ENCODE results near the gene GLOD4.
"Not testable (repeated sequence)": the region's sequence is repeated elsewhere in the genome, so short reads cannot be mapped to it uniquely, and the experiment has no call there.

Gene GLOD4

GRCh38 chr17:802901-803881 lies 21.1 kb upstream of the GLOD4 start:
- DNase-seq (ENCODE audit: low read depth in 4 of 4, low spot score in 1 of 4), result no peak

GRCh38 chr17:802481-802880 lies 20.4 kb upstream of the GLOD4 start:
- no peak for DNase-seq (ENCODE audit: low read depth in 4 of 4, low spot score in 1 of 4)

GRCh38 chr17:801660-802059 lies 19.6 kb upstream of the GLOD4 start:
- DNase-seq (ENCODE audit: low read depth in 4 of 4, low spot score in 1 of 4), result no peak

GRCh38 chr17:800446-801242 lies 18.6 kb upstream of the GLOD4 start:
- DNase-seq (ENCODE audit: low read depth in 4 of 4, low spot score in 1 of 4), result no peak

DNA sequence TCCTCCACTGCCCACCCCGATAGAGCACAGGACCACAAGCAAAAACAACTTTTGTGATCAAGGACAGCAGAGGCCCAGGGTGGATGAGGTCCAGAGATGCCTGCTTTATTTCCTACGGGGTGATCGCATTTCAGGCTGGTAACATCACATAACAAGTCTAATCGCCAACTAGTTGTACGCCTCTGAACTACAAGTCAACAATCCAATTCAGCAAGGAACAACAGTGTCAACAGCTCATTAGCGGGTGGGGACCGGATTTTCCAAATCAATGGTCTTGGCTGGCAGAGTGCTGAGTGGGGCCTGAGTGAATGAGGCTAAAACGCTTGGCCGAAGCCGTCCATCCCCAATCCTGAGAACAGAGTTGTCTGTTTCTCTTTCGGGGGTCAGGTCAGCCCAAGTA lies 17.2 kb upstream of the GLOD4 start:
- no peak for DNase-seq (ENCODE audit: low read depth in 4 of 4, low spot score in 1 of 4)

- no peak for DNase-seq (ENCODE audit: low read depth in 4 of 4, low spot score in 1 of 4)
These were observed 16.2 kb upstream of the GLOD4 start for GRCh38 chr17:798246-798645.

- DNase-seq (ENCODE audit: low read depth in 4 of 4, low spot score in 1 of 4), result no peak
These were observed 15.3 kb upstream of the GLOD4 start for GRCh38 chr17:797236-797840.

DNA sequence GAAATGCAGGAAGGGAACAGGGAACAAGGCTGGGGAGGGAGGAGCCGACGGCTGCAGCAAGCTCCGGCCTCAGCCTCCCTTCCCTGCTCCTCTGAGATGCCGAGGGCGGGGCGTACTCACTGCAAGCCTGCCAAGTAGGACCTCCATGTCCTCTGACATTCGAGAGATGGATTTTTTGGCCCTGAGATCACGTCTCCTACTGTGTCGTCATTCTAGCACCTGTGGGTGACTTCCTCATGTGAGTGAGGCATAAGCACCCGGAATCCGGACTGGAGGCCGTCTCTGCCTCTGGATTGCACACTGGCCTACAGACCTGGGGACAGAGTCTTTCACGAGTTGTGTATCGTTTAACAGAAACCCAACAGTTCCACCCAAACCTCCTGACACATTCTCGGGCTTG lies 14.5 kb upstream of the GLOD4 start:
- DNase-seq (ENCODE audit: low read depth in 4 of 4, low spot score in 1 of 4), result no peak

DNA sequence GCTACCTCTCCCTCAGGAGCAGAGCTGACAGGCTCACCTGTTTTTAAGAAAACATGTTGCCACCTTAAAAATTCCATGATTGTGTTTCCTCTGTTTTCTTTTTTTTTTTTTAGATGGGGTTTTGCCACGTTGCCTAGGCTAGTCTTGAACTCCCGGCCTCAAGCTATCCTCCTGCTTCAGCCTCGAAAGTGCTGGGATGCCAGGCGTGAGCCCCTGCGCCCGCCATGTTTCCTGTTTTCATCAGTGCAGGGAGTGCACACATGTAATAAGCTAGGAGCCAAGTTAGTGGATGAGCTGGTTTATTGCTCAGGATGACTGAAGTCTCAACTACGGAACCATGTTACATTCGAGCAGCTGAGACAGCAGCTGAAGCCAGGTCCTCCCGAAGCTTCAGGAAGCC lies 13.6 kb upstream of the GLOD4 start:
- DNase-seq (ENCODE audit: low read depth in 4 of 4, low spot score in 1 of 4), result no peak

- DNase-seq (ENCODE audit: low read depth in 4 of 4, low spot score in 1 of 4), result no peak
These were observed 13.2 kb upstream of the GLOD4 start for GRCh38 chr17:795276-795675.

GRCh38 chr17:794876-795275 lies 12.8 kb upstream of the GLOD4 start:
- peak in 2 of 4 experiments; percentile 17 to 21 for DNase-seq (ENCODE audit: low read depth in 4 of 4, low spot score in 1 of 4)

GRCh38 chr17:792277-792676 lies 10.2 kb upstream of the GLOD4 start:
- no peak for DNase-seq (ENCODE audit: low read depth in 4 of 4, low spot score in 1 of 4)

- no peak for DNase-seq (ENCODE audit: low read depth in 4 of 4, low spot score in 1 of 4)
These were observed 9.7 kb upstream of the GLOD4 start for GRCh38 chr17:791829-792228.

- not testable (repeated sequence) for DNase-seq (ENCODE audit: low read depth in 4 of 4, low spot score in 1 of 4)
These were observed 8.8 kb upstream of the GLOD4 start for GRCh38 chr17:790874-791247.

- not testable (repeated sequence) for DNase-seq (ENCODE audit: low read depth in 4 of 4, low spot score in 1 of 4)
These were observed 8.1 kb upstream of the GLOD4 start for GRCh38 chr17:789931-790873.

GRCh38 chr17:789160-789840 lies 7.2 kb upstream of the GLOD4 start:
- DNase-seq (ENCODE audit: low read depth in 4 of 4, low spot score in 1 of 4), result no peak

- no peak for DNase-seq (ENCODE audit: low read depth in 4 of 4, low spot score in 1 of 4)
These were observed 6.5 kb upstream of the GLOD4 start for GRCh38 chr17:788551-788950.

DNA sequence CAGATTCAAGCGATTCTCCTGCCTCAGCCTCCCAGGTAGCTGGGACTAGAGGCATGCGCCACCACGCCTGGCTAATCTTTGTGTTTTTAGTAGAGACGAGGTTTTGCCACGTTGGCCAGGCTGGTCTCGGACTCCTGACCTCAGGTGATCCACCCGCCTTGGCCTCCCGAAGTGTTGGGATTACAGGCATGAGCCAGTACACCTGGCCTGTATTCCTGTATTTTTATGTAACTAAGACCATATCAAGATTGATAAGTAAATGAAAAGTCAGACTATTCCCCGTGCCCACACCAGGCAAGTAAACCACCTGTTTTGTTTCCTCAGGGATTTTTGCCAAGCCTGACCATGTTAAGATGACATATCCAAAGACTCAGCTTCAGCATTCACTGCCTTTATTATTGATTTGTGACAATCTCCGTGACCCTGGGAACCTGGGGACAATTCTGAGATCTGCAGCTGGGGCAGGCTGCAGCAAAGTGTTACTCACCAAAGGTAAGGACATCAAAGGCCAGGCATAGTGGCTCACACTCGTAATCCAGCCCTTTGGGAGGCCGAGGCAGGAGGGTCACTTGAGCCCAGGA lies 5.7 kb upstream of the GLOD4 start:
- DNase-seq (ENCODE audit: low read depth in 4 of 4, low spot score in 1 of 4), result no peak

- DNase-seq (ENCODE audit: low read depth in 4 of 4, low spot score in 1 of 4), result not testable (repeated sequence)
These were observed 3.8 kb upstream of the GLOD4 start for GRCh38 chr17:785901-786300.

DNA sequence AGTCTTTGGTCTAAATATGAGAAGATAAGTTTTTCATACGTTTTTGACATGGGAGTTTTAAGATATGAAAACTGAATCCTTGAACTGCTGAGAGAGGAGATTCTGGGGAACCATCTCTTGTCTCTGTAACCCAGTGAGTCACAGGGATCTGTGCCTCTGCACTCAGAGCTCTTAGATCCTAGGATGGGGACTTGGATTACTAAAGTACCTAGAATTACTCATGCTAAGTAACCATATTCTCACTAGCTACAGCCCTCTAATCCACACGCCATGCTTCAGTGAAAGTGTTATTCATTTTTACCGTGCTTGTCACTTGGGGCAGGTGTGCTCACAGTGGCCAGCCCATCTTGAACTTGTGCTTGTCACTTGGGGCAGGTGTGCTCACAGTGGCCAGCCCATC lies 2.1 kb upstream of the GLOD4 start:
- DNase-seq (ENCODE audit: low read depth in 4 of 4, low spot score in 1 of 4), result no peak

Data from stimulated activated CD4-positive, alpha-beta T cell treated with anti-CD3 and anti-CD28 coated beads, Interleukin-1b, Interleukin-23, amount 100 ng/mL, for 24 hours (primary cell).